Loucy (cell line): Measurements from ENCODE around the gene PIGT.

Source experiments
- H2AFZ ChIP-seq: fragments of 200-600 bp; sonication (generic); 2 replicates; pipeline ENCODE4 v1.6.0; 2016; ENCODE audit warnings: antibody characterized with exemption, mild to moderate bottlenecking, low read length, moderate library complexity
- H3F3A ChIP-seq: fragments of 200-600 bp; 2 replicates; pipeline ENCODE4 v1.6.0; 2016; ENCODE audit warnings: antibody characterized with exemption, low read depth, mild to moderate bottlenecking
- H3K27me3 ChIP-seq: fragments of 200-600 bp; sonication (generic); 2 replicates; pipeline ENCODE4 v1.6.1; 2014; ENCODE audit warnings: low read length, mild to moderate bottlenecking; ENCODE audit not compliant: insufficient read depth, poor library complexity, severe bottlenecking
- H3K36me3 ChIP-seq: fragments of 200-600 bp; sonication (generic); 2 replicates; pipeline ENCODE4 v1.6.1; 2016; ENCODE audit warnings: low read length; ENCODE audit not compliant: insufficient read depth
- H3K4me1 ChIP-seq: fragments of 200-600 bp; sonication (generic); 2 replicates; pipeline ENCODE4 v1.5.1; 2014; ENCODE audit warnings: low read length, mild to moderate bottlenecking; ENCODE audit not compliant: insufficient read depth, poor library complexity, severe bottlenecking
- H3K4me2 ChIP-seq: fragments of 200-600 bp; sonication (generic); 2 replicates; pipeline ENCODE4 v1.6.0; 2014; ENCODE audit warnings: antibody characterized with exemption, low read length, low read depth, mild to moderate bottlenecking; ENCODE audit not compliant: poor library complexity, severe bottlenecking
- H3K4me3 ChIP-seq: fragments of 200-600 bp; sonication (generic); 2 replicates; pipeline ENCODE4 v1.5.1; 2014; ENCODE audit warnings: low read length, mild to moderate bottlenecking, mixed read lengths; ENCODE audit not compliant: poor library complexity, severe bottlenecking
- H3K79me2 ChIP-seq: fragments of 200-600 bp; sonication (generic); 2 replicates; pipeline ENCODE4 v1.6.1; 2014; ENCODE audit warnings: low read length; ENCODE audit not compliant: insufficient read depth
- H3K9ac ChIP-seq: fragments of 200-600 bp; sonication (generic); 2 replicates; pipeline ENCODE4 v1.6.0; 2014; ENCODE audit warnings: mild to moderate bottlenecking, low read depth, low read length, moderate library complexity; ENCODE audit not compliant: poor library complexity, severe bottlenecking
- H3K9me2 ChIP-seq: fragments of 200-600 bp; sonication (generic); replicated peaks from 2 replicates; pipeline ENCODE4 v1.6.1; 2016; ENCODE audit warnings: low read depth, low read length, mixed read lengths
- H3K9me3 ChIP-seq: fragments of 200-600 bp; sonication (generic); 2 replicates; pipeline ENCODE4 v1.6.1; 2014; ENCODE audit warnings: mild to moderate bottlenecking, antibody characterized with exemption, low read length, low read depth; ENCODE audit not compliant: insufficient read depth
- H4K20me1 ChIP-seq: fragments of 200-600 bp; sonication (generic); 2 replicates; pipeline ENCODE4 v1.6.0; 2014; ENCODE audit warnings: antibody characterized with exemption, low read length, mild to moderate bottlenecking; ENCODE audit not compliant: insufficient read depth, poor library complexity, severe bottlenecking
- CTCF ChIP-seq: fragments of 200-600 bp; sonication (generic); conservative IDR thresholded peaks from 2 replicates; pipeline ENCODE4 v1.5.1; 2014; ENCODE audit warnings: mild to moderate bottlenecking, antibody characterized with exemption, low read length
- EZH2phosphoT487 ChIP-seq: fragments of 200-600 bp; IDR thresholded peaks from 2 replicates; pipeline ENCODE4 v1.6.1; 2018; ENCODE audit warnings: antibody characterized with exemption, mild to moderate bottlenecking, moderate library complexity, borderline replicate concordance

The PIGT gene

GRCh38 chr20:45467172-45467571 is 51.2 kb downstream of the PIGT start:
- no peaks in the 10 kb centered on the region for H3K79me2 ChIP-seq
- H3K4me2 ChIP-seq: no peak overlapping the region
- H3K9me3 ChIP-seq: no peaks in the 10 kb centered on the region
- no peak overlapping the region for H3K9ac ChIP-seq
- no peaks in the 10 kb centered on the region for H4K20me1 ChIP-seq
- no peaks in the 10 kb centered on the region for H3K27me3 ChIP-seq
- TF ChIP-seq EZH2phosphoT487 (no peak), CTCF (no peak)
- H3K4me3 ChIP-seq: no peak overlapping the region
- no peaks in the 10 kb centered on the region for H3K36me3 ChIP-seq
- no peaks in the 10 kb centered on the region for H3K9me2 ChIP-seq
- no peaks in the 10 kb centered on the region for H3F3A ChIP-seq
- H3K4me1 ChIP-seq: no peaks in the 10 kb centered on the region
- no peak overlapping the region for H2AFZ ChIP-seq

GRCh38 chr20:45467861-45468260 is 51.9 kb downstream of the PIGT start:
- Histone ChIP-seq H3F3A (no peaks in the 10 kb centered on the region), H3K27me3 (no peaks in the 10 kb centered on the region), H3K4me1 (no peaks in the 10 kb centered on the region), H2AFZ (no peak overlapping the region), H3K79me2 (no peaks in the 10 kb centered on the region), H3K4me3 (no peak overlapping the region), H4K20me1 (no peaks in the 10 kb centered on the region), H3K9ac (no peak overlapping the region), H3K9me2 (no peaks in the 10 kb centered on the region), H3K4me2 (no peak overlapping the region), H3K36me3 (no peaks in the 10 kb centered on the region), H3K9me3 (no peaks in the 10 kb centered on the region)
- TF ChIP-seq EZH2phosphoT487: no peak
- TF ChIP-seq CTCF: no peak

GRCh38 chr20:45469336-45470261 is 53.7 kb downstream of the PIGT start, which contains the start of gene WFDC2:
Gene WFDC2 (plus strand): TSS chr20:45469753. CDS start chr20:45469782, 29 bp downstream.
- no peaks in the 10 kb centered on the region for H3K27me3 ChIP-seq
- H4K20me1 ChIP-seq: no peaks in the 10 kb centered on the region

More at GRCh38 chr20:45469336-45470261, 53.7 kb downstream of the PIGT start, which contains the start of gene WFDC2:
- TF ChIP-seq EZH2phosphoT487 (no peak), CTCF (no peak)
- Histone ChIP-seq H3K4me2 (no peak within 1 kb of the TSS), H3K9me2 (no peaks in the 10 kb centered on the region), H3K36me3 (no peaks in the 10 kb centered on the region), H3K9ac (no peak within 1 kb of the TSS), H3K79me2 (no peaks in the 10 kb centered on the region), H3F3A (no peaks in the 10 kb centered on the region), H3K4me3 (no peak within 1 kb of the TSS), H2AFZ (no peak within 1 kb of the TSS), H3K4me1 (no peaks in the 10 kb centered on the region), H3K9me3 (no peaks in the 10 kb centered on the region)
